K562 (cell line): ENCODE measurements around the gene GABARAP. TPM values are rescaled to one million over a fixed set of nuclear protein-coding genes. Genes with fewer than 3 reads are reported as not detected.

Source experiments
- ETV1 ChIP-seq: fragments of 450-650 bp; conservative IDR thresholded peaks from 2 replicates; pipeline ENCODE4 v1.6.1; 2016; ENCODE audit warnings: missing genetic modification characterization, control low read depth, low read depth, missing compliant biosample characterization
- FOXM1 ChIP-seq, 2 experiments: fragments of 450-650 bp in 1 of 2; sonication (generic) in 1 of 2; formaldehyde crosslinking in 1 of 2; IDR thresholded peaks; 2 replicates each; pipeline versions ENCODE4 v1.6.1 to v1.9.0; 2017 to 2022; ENCODE audit warnings: low read depth in 2 of 2, mild to moderate bottlenecking in 2 of 2, missing genetic modification reagents in 1 of 2, moderate library complexity in 1 of 2
- GABPB2 ChIP-seq: fragments of 250-450 bp; sonication (Bioruptor Pico); conservative IDR thresholded peaks from 2 replicates; pipeline ENCODE4 v1.5.1; 2021; ENCODE audit warnings: mild to moderate bottlenecking
- HMG20B ChIP-seq: fragments of 250-450 bp; sonication (Bioruptor Pico); IDR thresholded peaks from 2 replicates; pipeline ENCODE4 v1.5.0; 2021; ENCODE audit warnings: mild to moderate bottlenecking
- KDM2B ChIP-seq: fragments of 250-450 bp; sonication (Bioruptor Pico); IDR thresholded peaks from 2 replicates; pipeline ENCODE4 v1.8.0; 2021; ENCODE audit warnings: mild to moderate bottlenecking, moderate library complexity
- MAZ ChIP-seq, 2 experiments: fragments of 450-650 bp in 1 of 2; sonication (generic) in 1 of 2; formaldehyde crosslinking; IDR thresholded peaks in 1 of 2; conservative IDR thresholded peaks in 1 of 2; 2 replicates each; pipeline versions ENCODE4 v1.4.0 to v1.5.0; 2020; ENCODE audit warnings: mild to moderate bottlenecking in 1 of 2, missing genetic modification reagents in 1 of 2
- POLR2B ChIP-seq: fragments of 450-650 bp; IDR thresholded peaks from 2 replicates; pipeline ENCODE4 v1.6.1; 2018; ENCODE audit warnings: low read depth; ENCODE audit not compliant: partially characterized antibody
- SIX5 ChIP-seq, 2 experiments: IDR thresholded peaks; 2 replicates each; pipeline ENCODE4 v1.6.1; 2011; ENCODE audit warnings: low read length in 2 of 2, borderline replicate concordance in 1 of 2, low read depth in 1 of 2, mild to moderate bottlenecking in 1 of 2, moderate library complexity in 1 of 2; ENCODE audit not compliant: insufficient read depth in 1 of 2
- SMAD4 ChIP-seq: fragments of 250-450 bp; sonication (Bioruptor Pico); conservative IDR thresholded peaks from 2 replicates; pipeline ENCODE4 v1.8.0; 2021; ENCODE audit warnings: inconsistent platforms, mild to moderate bottlenecking, moderate library complexity
- SPI1 ChIP-seq: IDR thresholded peaks from 2 replicates; pipeline ENCODE4 v1.6.1; 2011; ENCODE audit warnings: low read depth, low read length, control low read depth, borderline replicate concordance
- STAG1 ChIP-seq: sonication (generic); formaldehyde crosslinking; IDR thresholded peaks from 2 replicates; pipeline ENCODE4 v1.5.0; 2020; ENCODE audit warnings: missing genetic modification reagents, borderline replicate concordance
- ZBTB7A ChIP-seq: IDR thresholded peaks from 2 replicates; pipeline ENCODE4 v1.6.1; 2011; ENCODE audit warnings: low read depth, mild to moderate bottlenecking, low read length, moderate library complexity, borderline replicate concordance; ENCODE audit not compliant: control insufficient read depth
- ZNF134 ChIP-seq: fragments of 250-450 bp; sonication (Bioruptor Pico); conservative IDR thresholded peaks from 2 replicates; pipeline ENCODE4 v1.4.0; 2020
- ZNF224 ChIP-seq: sonication (generic); formaldehyde crosslinking; IDR thresholded peaks from 2 replicates; pipeline ENCODE4 v1.8.0; 2022; ENCODE audit warnings: mild to moderate bottlenecking, missing genetic modification reagents
- ZNF263 ChIP-seq: sonication (generic); formaldehyde crosslinking; IDR thresholded peaks from 2 replicates; pipeline ENCODE4 v1.8.0; 2022; ENCODE audit warnings: mild to moderate bottlenecking, missing genetic modification reagents, borderline replicate concordance
- ZNF408 ChIP-seq: fragments of 250-450 bp; sonication (Bioruptor Pico); IDR thresholded peaks from 2 replicates; pipeline ENCODE4 v1.4.0; 2020; ENCODE audit warnings: low read depth, mild to moderate bottlenecking, moderate library complexity
- ZNF79 ChIP-seq: fragments of 250-450 bp; sonication (Bioruptor Pico); IDR thresholded peaks from 2 replicates; pipeline ENCODE4 v1.4.0; 2020; ENCODE audit warnings: low read depth, mild to moderate bottlenecking, moderate library complexity
- polyA plus RNA-seq, 8 experiments: library from polyadenylated mRNA; depleted of rRNA in 4 of 8; stranded (reverse) in 5 of 8; unstranded in 3 of 8; fragments of >200 nt; fragmentation: Nextera tagmentation in 2 of 8; fragmentation: Illumina TruSeq in 1 of 8; extraction: Ambion mirVana in 2 of 8; extraction: Trizol in 1 of 8; gene quantifications; 2 replicates each; pipeline versions ENCODE4 v1.2.1 to v1.2.3, GENCODE V29; 2011 to 2014; ENCODE audit warnings: inconsistent platforms in 1 of 8, missing spikeins in 1 of 8
- total RNA-seq, 7 experiments: library from RNA; depleted of rRNA in 6 of 7; stranded (reverse); fragments of >200 nt in 6 of 7; fragmentation: Illumina TruSeq in 2 of 7; extraction: Trizol in 2 of 7; gene quantifications; 2 replicates each; pipeline versions ENCODE4 v1.2.1 to v1.2.3, GENCODE V29; 2011 to 2021; ENCODE audit warnings: low replicate concordance in 1 of 7
- TF ChIP-seq, protein P1 (sequence below): fragments of 250-450 bp; sonication (Bioruptor Pico); IDR thresholded peaks from 2 replicates; pipeline ENCODE4 v1.8.0; 2022; ENCODE audit warnings: moderate library complexity, mild to moderate bottlenecking, inconsistent platforms
- TF ChIP-seq, protein P2 (sequence below): IDR thresholded peaks from 2 replicates; pipeline ENCODE4 v1.6.1; 2014; ENCODE audit warnings: antibody characterized with exemption
- TF ChIP-seq, protein P3 (sequence below): fragments of 450-650 bp; IDR thresholded peaks from 2 replicates; pipeline ENCODE4 v1.6.1; 2017; ENCODE audit warnings: antibody characterized with exemption, mild to moderate bottlenecking

The GABARAP gene
- total and polyA plus RNA-seq, 9 of the 15 experiments (the other 6 are each of a cell fraction or from before 2014, with no cell fraction given) = 47.5 to 373 (median 152) TPM

GRCh38 chr17:7217113-7217987 is 24.9 kb downstream of the GABARAP start (continued):
- TF ChIP-seq ETV1 (tag) (no peak), SPI1 (0 out of 2 replicates have a peak, but pooled peaks have one; percentile 37), ZNF134 (no peak), KDM2B (CRISPR knock-in tag) (no peak), GABPB2 (CRISPR knock-in tag) (no peak), FOXM1 (IDR thresholded peaks at IDR 0.05; ENCODE audit: low read depth) (no peak), FOXM1 (CRISPR knock-in tag; IDR thresholded peaks at IDR 0.05; ENCODE audit: low read depth) (no peak), SMAD4 (CRISPR knock-in tag) (no peak), ZBTB7A (0 out of 2 replicates have a peak, but pooled peaks have one; percentile 42), ZNF408 (no peak), HMG20B (CRISPR knock-in tag) (no peak), ZNF263 (peak; percentile 62), STAG1 (CRISPR knock-in tag) (no peak), ZNF224 (CRISPR knock-in tag) (no peak), ZNF79 (no peak), MAZ (CRISPR knock-in tag; conservative IDR thresholded peaks at IDR 0.05 in 1 of 2, IDR thresholded peaks at IDR 0.05 in 1 of 2) (peak in 1 of 2 experiments; percentile 42; a peak in 1 of 4 replicates), SIX5 (IDR thresholded peaks at IDR 0.05; ENCODE audit: borderline replicate concordance in 1 of 2, insufficient read depth in 1 of 2, low read depth in 1 of 2, low read length in 2 of 2) (no peak), POLR2B (no peak)
- TF ChIP-seq, protein P1, sequence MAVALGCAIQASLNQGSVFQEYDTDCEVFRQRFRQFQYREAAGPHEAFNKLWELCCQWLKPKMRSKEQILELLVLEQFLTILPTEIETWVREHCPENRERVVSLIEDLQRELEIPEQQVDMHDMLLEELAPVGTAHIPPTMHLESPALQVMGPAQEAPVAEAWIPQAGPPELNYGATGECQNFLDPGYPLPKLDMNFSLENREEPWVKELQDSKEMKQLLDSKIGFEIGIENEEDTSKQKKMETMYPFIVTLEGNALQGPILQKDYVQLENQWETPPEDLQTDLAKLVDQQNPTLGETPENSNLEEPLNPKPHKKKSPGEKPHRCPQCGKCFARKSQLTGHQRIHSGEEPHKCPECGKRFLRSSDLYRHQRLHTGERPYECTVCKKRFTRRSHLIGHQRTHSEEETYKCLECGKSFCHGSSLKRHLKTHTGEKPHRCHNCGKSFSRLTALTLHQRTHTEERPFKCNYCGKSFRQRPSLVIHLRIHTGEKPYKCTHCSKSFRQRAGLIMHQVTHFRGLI (CRISPR knock-in tag) = no peak
- TF ChIP-seq, protein P2, sequence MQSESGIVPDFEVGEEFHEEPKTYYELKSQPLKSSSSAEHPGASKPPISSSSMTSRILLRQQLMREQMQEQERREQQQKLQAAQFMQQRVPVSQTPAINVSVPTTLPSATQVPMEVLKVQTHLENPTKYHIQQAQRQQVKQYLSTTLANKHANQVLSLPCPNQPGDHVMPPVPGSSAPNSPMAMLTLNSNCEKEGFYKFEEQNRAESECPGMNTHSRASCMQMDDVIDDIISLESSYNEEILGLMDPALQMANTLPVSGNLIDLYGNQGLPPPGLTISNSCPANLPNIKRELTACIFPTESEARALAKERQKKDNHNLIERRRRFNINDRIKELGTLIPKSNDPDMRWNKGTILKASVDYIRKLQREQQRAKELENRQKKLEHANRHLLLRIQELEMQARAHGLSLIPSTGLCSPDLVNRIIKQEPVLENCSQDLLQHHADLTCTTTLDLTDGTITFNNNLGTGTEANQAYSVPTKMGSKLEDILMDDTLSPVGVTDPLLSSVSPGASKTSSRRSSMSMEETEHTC = no peak
- TF ChIP-seq, protein P3, sequence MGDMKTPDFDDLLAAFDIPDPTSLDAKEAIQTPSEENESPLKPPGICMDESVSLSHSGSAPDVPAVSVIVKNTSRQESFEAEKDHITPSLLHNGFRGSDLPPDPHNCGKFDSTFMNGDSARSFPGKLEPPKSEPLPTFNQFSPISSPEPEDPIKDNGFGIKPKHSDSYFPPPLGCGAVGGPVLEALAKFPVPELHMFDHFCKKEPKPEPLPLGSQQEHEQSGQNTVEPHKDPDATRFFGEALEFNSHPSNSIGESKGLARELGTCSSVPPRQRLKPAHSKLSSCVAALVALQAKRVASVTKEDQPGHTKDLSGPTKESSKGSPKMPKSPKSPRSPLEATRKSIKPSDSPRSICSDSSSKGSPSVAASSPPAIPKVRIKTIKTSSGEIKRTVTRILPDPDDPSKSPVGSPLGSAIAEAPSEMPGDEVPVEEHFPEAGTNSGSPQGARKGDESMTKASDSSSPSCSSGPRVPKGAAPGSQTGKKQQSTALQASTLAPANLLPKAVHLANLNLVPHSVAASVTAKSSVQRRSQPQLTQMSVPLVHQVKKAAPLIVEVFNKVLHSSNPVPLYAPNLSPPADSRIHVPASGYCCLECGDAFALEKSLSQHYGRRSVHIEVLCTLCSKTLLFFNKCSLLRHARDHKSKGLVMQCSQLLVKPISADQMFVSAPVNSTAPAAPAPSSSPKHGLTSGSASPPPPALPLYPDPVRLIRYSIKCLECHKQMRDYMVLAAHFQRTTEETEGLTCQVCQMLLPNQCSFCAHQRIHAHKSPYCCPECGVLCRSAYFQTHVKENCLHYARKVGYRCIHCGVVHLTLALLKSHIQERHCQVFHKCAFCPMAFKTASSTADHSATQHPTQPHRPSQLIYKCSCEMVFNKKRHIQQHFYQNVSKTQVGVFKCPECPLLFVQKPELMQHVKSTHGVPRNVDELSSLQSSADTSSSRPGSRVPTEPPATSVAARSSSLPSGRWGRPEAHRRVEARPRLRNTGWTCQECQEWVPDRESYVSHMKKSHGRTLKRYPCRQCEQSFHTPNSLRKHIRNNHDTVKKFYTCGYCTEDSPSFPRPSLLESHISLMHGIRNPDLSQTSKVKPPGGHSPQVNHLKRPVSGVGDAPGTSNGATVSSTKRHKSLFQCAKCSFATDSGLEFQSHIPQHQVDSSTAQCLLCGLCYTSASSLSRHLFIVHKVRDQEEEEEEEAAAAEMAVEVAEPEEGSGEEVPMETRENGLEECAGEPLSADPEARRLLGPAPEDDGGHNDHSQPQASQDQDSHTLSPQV = 0 out of 2 replicates have a peak, but pooled peaks have one; percentile 35
